Hepatic stellate cell (primary cell): ENCODE data around the gene ROS1.
"Not testable (repeated sequence)": the region's sequence is repeated elsewhere in the genome, so short reads cannot be mapped to it uniquely, and the experiment has no call there.

Experiments used
- DNase-seq: peaks from one replicate; pipeline ENCODE4 v3.0.0; 2011; ENCODE audit warnings: low spot score

ROS1 gene

GRCh38 chr6:117425431-117426153 is at the start of gene ROS1:
TSS of gene ROS1 (minus strand) at chr6:117425942. CDS start at chr6:117425656, 286 bp downstream.
- DNase-seq = no peak

- DNase-seq = no peak
Observed at GRCh38 chr6:117473401-117473800, 47.7 kb upstream of the ROS1 start.

GRCh38 chr6:117472667-117473066 is 46.9 kb upstream of the ROS1 start:
- no peak for DNase-seq

- no peak for DNase-seq
Observed at GRCh38 chr6:117469791-117470190, 44.0 kb upstream of the ROS1 start.

GRCh38 chr6:117469356-117469755 is 43.6 kb upstream of the ROS1 start:
- DNase-seq = no peak

- not testable (repeated sequence) for DNase-seq
Observed at GRCh38 chr6:117468527-117468926, 42.8 kb upstream of the ROS1 start.

- DNase-seq = no peak
Observed at GRCh38 chr6:117467876-117468275, 42.1 kb upstream of the ROS1 start.

- DNase-seq = no peak
Observed at GRCh38 chr6:117465691-117466090, 39.9 kb upstream of the ROS1 start.

- DNase-seq = no peak
Observed at GRCh38 chr6:117464700-117465099, 39.0 kb upstream of the ROS1 start.

- DNase-seq = peak; percentile 48
Observed at GRCh38 chr6:117463762-117464665, 38.3 kb upstream of the ROS1 start.

GRCh38 chr6:117459204-117459944 is 33.6 kb upstream of the ROS1 start:
- no peak for DNase-seq

- no peak for DNase-seq
Observed at GRCh38 chr6:117456998-117457397, 31.3 kb upstream of the ROS1 start.

GRCh38 chr6:117456250-117456649 is 30.5 kb upstream of the ROS1 start:
- no peak for DNase-seq

- DNase-seq = no peak
Observed at GRCh38 chr6:117451671-117452070, 25.9 kb upstream of the ROS1 start.

GRCh38 chr6:117449549-117450439 is 24.1 kb upstream of the ROS1 start:
- DNase-seq = no peak

GRCh38 chr6:117448732-117449485 is 23.2 kb upstream of the ROS1 start:
- DNase-seq = peak; percentile 46

GRCh38 chr6:117448011-117448410 is 22.3 kb upstream of the ROS1 start:
- no peak for DNase-seq

GRCh38 chr6:117446861-117447260 is 21.1 kb upstream of the ROS1 start:
- DNase-seq = no peak

GRCh38 chr6:117444600-117444999 is 18.9 kb upstream of the ROS1 start:
- DNase-seq = no peak

GRCh38 chr6:117442313-117442712 is 16.6 kb upstream of the ROS1 start:
- DNase-seq = not testable (repeated sequence)

GRCh38 chr6:117441824-117442264 is 16.1 kb upstream of the ROS1 start:
- no peak for DNase-seq
